ENCODE data around the gene PEPD. TPM values are rescaled to one million over a fixed set of nuclear protein-coding genes. Genes with fewer than 3 reads are reported as not detected.

PEPD gene
- total RNA-seq, 2 donors from 2014 or later = 74.0 to 89.9 TPM

GRCh38 chr19:33503433-33504057 lies 18.0 kb downstream of the PEPD start:
- TF ChIP-seq CTCF (IDR thresholded peaks at IDR 0.05) (no peak), POLR2AphosphoS5 (IDR thresholded peaks at IDR 0.05) (no peak), POLR2A (IDR thresholded peaks at IDR 0.05) (no peak)
- Histone ChIP-seq H3K4me1 (replicated peaks) (no peaks in the 10 kb centered on the region), H3K36me3 (peaks cover 0 to 5% of the 10 kb centered on the region in 2 donors), H3K9me3 (no peaks in the 10 kb centered on the region), H3K27me3 (replicated peaks; ENCODE audit: insufficient read depth) (no peaks in the 10 kb centered on the region), H3K4me3 (no peak overlapping the region), H3K27ac (no peak overlapping the region)
- 82% methylated on average over 21 of the region's 21 CpGs for WGBS
- DNase-seq (ENCODE audit: low spot score) = no peak
- intact Hi-C loops (cut with DNase I) = no loop called here

GRCh38 chr19:33503030-33503429 lies 18.6 kb downstream of the PEPD start:
- no peak for DNase-seq (ENCODE audit: low spot score)
- no peaks in the 10 kb centered on the region for H3K27me3 ChIP-seq (replicated peaks; ENCODE audit: insufficient read depth)
- H3K36me3 ChIP-seq = peaks cover 0 to 5% of the 10 kb centered on the region in 2 donors
- TF ChIP-seq POLR2A (IDR thresholded peaks at IDR 0.05) = no peak
- TF ChIP-seq POLR2AphosphoS5 (IDR thresholded peaks at IDR 0.05) = no peak
- no peak for TF ChIP-seq CTCF (IDR thresholded peaks at IDR 0.05)
- H3K9me3 ChIP-seq = no peaks in the 10 kb centered on the region
- 86% methylated on average over 6 of the region's 6 CpGs for WGBS
- H3K27ac ChIP-seq = no peak overlapping the region
- no peak overlapping the region for H3K4me3 ChIP-seq
- intact Hi-C loops (cut with DNase I) = no loop called here
- H3K4me1 ChIP-seq (replicated peaks) = no peaks in the 10 kb centered on the region

GRCh38 chr19:33502521-33502920 lies 19.1 kb downstream of the PEPD start:
- H3K27me3 ChIP-seq (replicated peaks; ENCODE audit: insufficient read depth) = no peaks in the 10 kb centered on the region
- no peaks in the 10 kb centered on the region for H3K4me1 ChIP-seq (replicated peaks)
- intact Hi-C loops (cut with DNase I) = no loop called here
- H3K9me3 ChIP-seq = no peaks in the 10 kb centered on the region
- no peak overlapping the region for H3K27ac ChIP-seq
- H3K36me3 ChIP-seq = peaks cover 0 to 5% of the 10 kb centered on the region in 2 donors
- TF ChIP-seq POLR2AphosphoS5 (IDR thresholded peaks at IDR 0.05) = no peak
- no peak for TF ChIP-seq CTCF (IDR thresholded peaks at IDR 0.05)
- TF ChIP-seq POLR2A (IDR thresholded peaks at IDR 0.05) = no peak
- DNase-seq (ENCODE audit: low spot score) = no peak
- 89% methylated on average over 4 of the region's 4 CpGs for WGBS
- no peak overlapping the region for H3K4me3 ChIP-seq

- H3K36me3 ChIP-seq = peaks cover 0 to 5% of the 10 kb centered on the region in 2 donors
- intact Hi-C loops (cut with DNase I) = no loop called here
These were observed 19.8 kb downstream of the PEPD start for GRCh38 chr19:33501693-33502356.

More at GRCh38 chr19:33501693-33502356, 19.8 kb downstream of the PEPD start:
- no peak overlapping the region for H3K27ac ChIP-seq
- 89% methylated on average over 8 of the region's 8 CpGs for WGBS
- no peak for DNase-seq (ENCODE audit: low spot score)
- no peak overlapping the region for H3K4me3 ChIP-seq
- no peaks in the 10 kb centered on the region for H3K27me3 ChIP-seq (replicated peaks; ENCODE audit: insufficient read depth)
- TF ChIP-seq POLR2AphosphoS5 (IDR thresholded peaks at IDR 0.05) (no peak), POLR2A (IDR thresholded peaks at IDR 0.05) (no peak), CTCF (IDR thresholded peaks at IDR 0.05) (no peak)
- no peaks in the 10 kb centered on the region for H3K9me3 ChIP-seq
- no peaks in the 10 kb centered on the region for H3K4me1 ChIP-seq (replicated peaks)
